Stimulated activated CD4-positive, alpha-beta T cell treated with anti-CD3 and anti-CD28 coated beads, Interleukin-15, amount 100 ng/mL, for 48 hours (primary cell): ENCODE data around the gene INPP5A.
"Not testable (repeated sequence)": the region's sequence is repeated elsewhere in the genome, so short reads cannot be mapped to it uniquely, and the experiment has no call there.

Source experiments
- DNase-seq, 2 donors: peaks; one replicate each; pipeline ENCODE4 v3.0.0-alpha.2; 2020; ENCODE audit warnings: low read depth in 2 of 2

INPP5A gene

GRCh38 chr10:132817701-132818211, 280.2 kb downstream of the INPP5A start:
- no peak for DNase-seq

GRCh38 chr10:132820056-132820455, 282.5 kb downstream of the INPP5A start:
- DNase-seq = no peak

DNA sequence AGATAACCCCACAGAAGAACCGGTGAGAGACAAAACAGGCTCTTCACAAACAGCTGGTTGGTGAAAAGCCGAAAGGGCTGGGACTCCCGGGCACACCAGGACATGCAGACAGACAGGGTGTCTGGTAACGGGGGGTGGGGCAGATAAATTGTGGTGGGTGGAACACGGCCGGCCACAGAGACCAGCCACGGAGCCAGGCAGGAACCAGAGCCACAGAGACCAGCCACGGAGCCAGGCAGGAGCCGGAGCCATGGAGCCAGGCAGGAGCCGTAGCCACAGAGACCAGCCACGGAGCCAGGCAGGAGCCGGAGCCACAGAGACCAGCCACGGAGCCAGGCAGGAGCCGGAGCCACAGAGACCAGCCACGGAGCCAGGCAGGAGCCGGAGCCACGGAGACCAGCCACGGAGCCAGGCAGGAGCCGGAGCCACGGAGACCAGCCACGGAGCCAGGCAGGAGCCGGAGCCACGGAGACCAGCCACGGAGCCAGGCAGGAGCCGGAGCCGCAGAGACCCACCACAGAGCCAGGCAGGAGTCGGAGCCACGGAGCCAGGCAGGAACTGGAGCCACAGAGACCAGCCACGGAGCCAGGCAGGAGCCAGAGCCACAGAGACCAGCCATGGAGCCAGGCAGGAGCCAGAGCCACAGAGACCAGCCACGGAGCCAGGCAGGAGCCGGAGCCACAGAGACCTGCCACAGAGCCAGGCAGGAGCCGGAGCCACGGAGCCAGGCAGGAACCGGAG, 288.4 kb downstream of the INPP5A start:
- DNase-seq = not testable (repeated sequence)

DNA sequence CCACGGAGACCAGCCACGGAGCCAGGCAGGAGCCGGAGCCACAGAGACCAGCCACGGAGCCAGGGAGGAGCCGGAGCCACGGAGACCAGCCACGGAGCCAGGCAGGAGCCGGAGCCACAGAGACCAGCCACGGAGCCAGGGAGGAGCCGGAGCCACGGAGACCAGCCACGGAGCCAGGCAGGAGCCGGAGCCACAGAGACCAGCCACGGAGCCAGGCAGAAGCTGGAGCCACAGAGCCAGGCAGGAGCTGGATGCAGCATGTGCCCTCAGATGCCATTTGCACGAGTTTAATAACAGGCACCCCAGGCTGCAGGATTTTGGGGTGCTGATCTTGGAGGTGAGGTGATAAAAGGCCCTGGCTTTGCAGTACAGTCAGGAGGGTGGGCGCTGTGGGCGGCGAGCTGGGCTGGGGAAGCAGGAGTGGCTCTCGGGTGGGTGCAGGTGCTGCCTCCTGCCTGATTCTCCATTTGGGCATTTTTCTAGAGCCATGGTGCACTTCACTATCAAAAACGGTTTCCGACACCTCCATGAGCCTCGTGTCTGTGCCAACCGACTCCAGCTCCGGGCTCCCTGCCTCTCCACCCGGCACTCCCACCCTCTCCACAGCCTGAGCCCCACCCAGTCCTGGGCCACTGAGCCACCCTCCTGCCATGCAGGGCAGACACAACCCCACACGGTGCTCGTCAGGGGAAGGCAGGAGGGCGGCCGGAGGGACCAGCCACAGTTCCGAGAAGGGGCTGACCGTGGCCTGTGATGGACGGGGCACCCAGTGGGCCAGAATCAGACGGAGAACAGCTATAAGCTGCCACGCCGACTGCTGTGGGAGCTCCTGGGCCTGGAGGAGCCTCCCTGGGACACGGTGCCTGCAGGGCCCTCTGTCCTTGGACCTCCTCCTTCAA, 289.2 kb downstream of the INPP5A start:
- DNase-seq = no peak

- no peak for DNase-seq
Measured at GRCh38 chr10:132827423-132827789, 289.8 kb downstream of the INPP5A start.

DNA sequence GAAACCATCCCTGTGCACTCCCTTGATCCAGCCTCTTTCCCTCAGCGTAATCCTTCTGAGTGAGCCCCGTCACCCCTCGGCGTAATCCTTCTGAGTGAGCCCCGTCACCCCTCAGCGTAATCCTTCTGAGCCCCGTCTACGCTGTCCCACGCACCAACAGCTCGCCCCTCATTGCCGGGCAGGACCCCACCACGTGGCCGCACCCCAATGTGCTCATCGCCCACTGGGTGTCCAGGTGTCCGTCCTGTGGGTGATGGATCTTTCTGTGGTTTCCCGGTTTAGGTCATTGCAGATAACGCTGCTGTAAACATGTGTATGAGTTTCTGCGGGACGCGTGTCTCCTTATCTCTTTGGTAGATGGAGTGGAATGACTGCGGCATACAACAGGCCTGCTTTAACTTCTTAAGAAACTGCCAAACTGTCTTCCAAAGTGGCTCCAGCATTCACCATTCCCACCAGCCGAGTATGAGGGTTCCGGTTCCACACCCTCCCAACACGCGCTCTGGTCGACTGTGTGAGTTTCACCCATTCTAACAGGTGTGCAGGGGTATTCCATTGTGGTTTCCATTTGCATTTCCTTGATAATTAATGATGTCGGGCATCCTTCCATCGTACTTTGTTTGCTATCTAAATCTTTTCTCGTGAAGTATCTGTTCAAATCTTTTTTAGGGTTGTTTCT, 290.4 kb downstream of the INPP5A start:
- no peak for DNase-seq

DNA sequence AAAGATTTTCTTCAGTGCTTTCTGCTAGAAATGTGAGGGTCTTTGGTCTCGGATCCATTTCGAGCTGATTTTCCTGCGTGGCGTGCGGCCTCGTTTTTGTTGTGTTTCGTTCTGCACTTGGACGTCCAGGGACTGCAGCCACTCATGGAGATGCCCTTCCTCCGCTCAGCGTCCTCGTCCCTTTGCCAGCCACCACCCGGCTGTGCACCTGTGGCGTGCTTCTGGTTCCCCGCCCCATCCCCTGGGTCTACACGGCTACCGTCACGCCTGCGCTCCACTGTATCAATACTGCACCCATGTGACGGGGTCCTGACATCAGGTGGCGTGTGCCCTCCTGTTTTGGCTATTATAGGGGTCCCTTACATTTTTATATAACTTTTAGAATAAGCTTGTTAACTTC, 291.1 kb downstream of the INPP5A start:
- no peak for DNase-seq

- DNase-seq = no peak
Measured at GRCh38 chr10:132829403-132829802, 291.8 kb downstream of the INPP5A start.

DNA sequence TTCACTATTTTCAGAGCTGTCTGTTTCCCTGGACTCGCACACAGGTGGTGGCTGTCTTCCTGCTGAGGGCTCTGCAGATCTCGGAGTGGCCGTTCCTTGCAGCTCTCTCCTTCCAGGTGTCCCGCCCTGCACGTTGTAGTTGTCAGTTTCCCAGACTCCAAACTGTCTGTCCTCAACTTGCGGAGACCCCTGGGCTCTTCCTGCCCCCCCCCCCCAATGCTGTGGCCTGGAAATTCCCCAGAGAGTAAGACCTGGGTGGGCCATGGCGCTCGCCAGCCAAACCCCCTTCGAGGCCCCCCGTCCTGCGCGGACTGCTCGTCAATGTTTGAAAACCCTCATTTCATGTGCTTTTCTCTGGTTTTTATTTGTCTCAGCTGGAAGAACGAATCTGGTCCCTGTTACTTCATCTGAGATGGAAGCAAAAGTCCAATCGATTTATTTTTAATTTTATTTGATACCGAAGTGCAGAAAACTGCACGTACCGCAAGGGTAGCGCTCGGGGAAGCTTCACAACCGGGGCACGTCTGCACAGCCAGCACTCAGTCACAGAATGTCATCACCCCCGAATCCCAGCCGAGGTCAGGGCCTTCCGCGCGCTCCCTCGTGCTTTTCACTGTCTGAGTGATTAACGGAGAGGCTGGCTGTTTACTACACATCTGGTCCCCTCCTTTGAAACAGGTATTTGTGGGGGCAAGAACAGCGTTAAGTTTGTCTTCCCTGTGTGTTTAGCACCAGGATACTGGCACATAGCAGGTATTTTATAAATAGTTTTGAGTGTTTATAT, 294.8 kb downstream of the INPP5A start:
- no peak for DNase-seq
